ENCODE measurements around the gene KRTAP13-2.

DNA sequence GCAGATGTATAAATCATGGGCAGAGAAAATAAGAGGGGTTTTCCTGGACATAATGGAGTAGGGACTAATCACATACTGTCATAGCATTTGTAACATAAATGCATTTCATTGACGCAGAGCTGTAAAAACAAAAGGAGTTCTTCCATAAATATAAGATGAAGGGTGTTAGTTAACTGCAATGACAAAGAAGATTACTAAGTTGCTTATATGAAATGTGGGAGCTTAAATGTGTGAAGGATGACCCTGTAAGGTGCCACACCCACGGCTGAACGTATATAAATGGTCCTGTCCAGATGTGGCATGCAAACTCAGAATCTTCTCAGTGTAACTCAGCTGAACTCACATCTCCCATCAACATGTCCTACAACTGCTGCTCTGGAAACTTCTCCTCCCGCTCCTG lies 23.7 kb upstream of the KRTAP13-2 start, which contains the start of gene KRTAP13-1:
- TF ChIP-seq, protein P1, sequence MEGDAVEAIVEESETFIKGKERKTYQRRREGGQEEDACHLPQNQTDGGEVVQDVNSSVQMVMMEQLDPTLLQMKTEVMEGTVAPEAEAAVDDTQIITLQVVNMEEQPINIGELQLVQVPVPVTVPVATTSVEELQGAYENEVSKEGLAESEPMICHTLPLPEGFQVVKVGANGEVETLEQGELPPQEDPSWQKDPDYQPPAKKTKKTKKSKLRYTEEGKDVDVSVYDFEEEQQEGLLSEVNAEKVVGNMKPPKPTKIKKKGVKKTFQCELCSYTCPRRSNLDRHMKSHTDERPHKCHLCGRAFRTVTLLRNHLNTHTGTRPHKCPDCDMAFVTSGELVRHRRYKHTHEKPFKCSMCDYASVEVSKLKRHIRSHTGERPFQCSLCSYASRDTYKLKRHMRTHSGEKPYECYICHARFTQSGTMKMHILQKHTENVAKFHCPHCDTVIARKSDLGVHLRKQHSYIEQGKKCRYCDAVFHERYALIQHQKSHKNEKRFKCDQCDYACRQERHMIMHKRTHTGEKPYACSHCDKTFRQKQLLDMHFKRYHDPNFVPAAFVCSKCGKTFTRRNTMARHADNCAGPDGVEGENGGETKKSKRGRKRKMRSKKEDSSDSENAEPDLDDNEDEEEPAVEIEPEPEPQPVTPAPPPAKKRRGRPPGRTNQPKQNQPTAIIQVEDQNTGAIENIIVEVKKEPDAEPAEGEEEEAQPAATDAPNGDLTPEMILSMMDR (IDR thresholded peaks at IDR 0.05 in 8 of 11, conservative IDR thresholded peaks at IDR 0.05 in 3 of 11) = no peak
- no peak for TF ChIP-seq POLR2A (IDR thresholded peaks at IDR 0.05)
